CD4-positive, alpha-beta T cell (primary cell): Measurements from ENCODE around the gene MEPE. TPM values are rescaled to one million over a fixed set of nuclear protein-coding genes. Genes with fewer than 3 reads are reported as not detected.

Source experiments
- ATAC-seq: fragments of 200-7000 bp; cut with Tn5 transposase; one replicate; pipeline ENCODE4 v1.10.0; 2022; ENCODE audit warnings: mild to moderate bottlenecking; ENCODE audit not compliant: poor library complexity
- CTCF ChIA-PET: fragments of 350-600 bp; sonication (Branson Sonifier 250); formaldehyde crosslinking; loops from one replicate; lab custom pipeline; 2021; ENCODE audit warnings: antibody characterized with exemption, inconsistent platforms; lab: Charles Lee
- POLR2A ChIA-PET: fragments of 350-600 bp; sonication (Branson Sonifier 250); formaldehyde crosslinking; loops from one replicate; lab custom pipeline; 2021; ENCODE audit warnings: antibody characterized with exemption, inconsistent platforms; lab: Charles Lee
- DNase-seq, 14 experiments: peaks; one replicate each; pipeline ENCODE4 v3.0.0-alpha.2; 2013 to 2020; ENCODE audit warnings: mixed read lengths in 2 of 14
- H3K27ac ChIP-seq, 2 donors: one replicate each; pipeline versions ENCODE4 v1.5.1 to v1.7.0; 2013; ENCODE audit warnings: low read length in 2 of 2, low read depth in 1 of 2, mild to moderate bottlenecking in 1 of 2
- H3K27me3 ChIP-seq, 2 experiments: 1 replicate in 1 of 2; 2 replicates in 1 of 2; pipeline versions ENCODE4 v1.6.1 to v1.7.0; 2013; ENCODE audit warnings: low read length in 2 of 2, control low read depth in 1 of 2, mild to moderate bottlenecking in 1 of 2, moderate library complexity in 1 of 2; ENCODE audit not compliant: insufficient read depth in 2 of 2, control insufficient read depth in 1 of 2
- H3K36me3 ChIP-seq: one replicate; pipeline ENCODE4 v1.6.1; 2013; ENCODE audit warnings: low read length, control low read depth; ENCODE audit not compliant: insufficient read depth
- H3K4me1 ChIP-seq: one replicate; pipeline ENCODE4 v1.6.1; 2013; ENCODE audit warnings: low read length, control low read depth; ENCODE audit not compliant: insufficient read depth
- H3K4me3 ChIP-seq: one replicate; pipeline ENCODE4 v1.5.1; 2013; ENCODE audit warnings: mild to moderate bottlenecking, low read length, moderate library complexity
- H3K9me3 ChIP-seq, 2 experiments: 1 replicate in 1 of 2; 2 replicates in 1 of 2; pipeline versions ENCODE4 v1.6.1 to v1.7.0; 2013; ENCODE audit warnings: low read length in 2 of 2, mild to moderate bottlenecking in 2 of 2, control low read depth in 1 of 2, moderate library complexity in 1 of 2; ENCODE audit not compliant: control insufficient read depth in 1 of 2, insufficient read depth in 1 of 2
- H3K27ac Mint-ChIP-seq: one replicate; pipeline ENCODE4 v1.8.0; 2020; ENCODE audit warnings: mixed read lengths
- H3K27me3 Mint-ChIP-seq: one replicate; pipeline ENCODE4 v1.8.0; 2021; ENCODE audit warnings: mixed read lengths
- H3K36me3 Mint-ChIP-seq: one replicate; pipeline ENCODE4 v1.8.0; 2021; ENCODE audit warnings: low read depth, mixed read lengths
- H3K4me1 Mint-ChIP-seq: one replicate; pipeline ENCODE4 v1.8.0; 2021; ENCODE audit warnings: low read depth, mixed read lengths
- H3K4me3 Mint-ChIP-seq: one replicate; pipeline ENCODE4 v1.8.0; 2020; ENCODE audit warnings: mild to moderate bottlenecking, mixed read lengths
- H3K9me3 Mint-ChIP-seq: one replicate; pipeline ENCODE4 v1.8.0; 2020; ENCODE audit warnings: mixed read lengths
- intact Hi-C, 2 experiments: fragments of 100-400 bp; cut with DNase I in 1 of 2; cut with micrococcal nuclease in 1 of 2; formaldehyde crosslinking; loops; one replicate each; pipeline versions ENCODE4 v1.15.1 to v1.9.0; 2023 to 2025; cut with DNase I, micrococcal nuclease
- total RNA-seq, 174 experiments: library from RNA in 2 of 174; stranded (reverse) in 2 of 174; gene quantifications; one replicate each; pipeline ENCODE4 v1.2.3 and lab custom pipeline; 2021 to 2026
- TF ChIP-seq, protein P1 (sequence below): fragments of 200-600 bp; IDR thresholded peaks from one replicate; pipeline ENCODE4 v1.8.0; 2022; ENCODE audit warnings: antibody characterized with exemption, mild to moderate bottlenecking

MEPE gene
- total RNA-seq, 2 experiments from 2014 or later: not detected

DNA sequence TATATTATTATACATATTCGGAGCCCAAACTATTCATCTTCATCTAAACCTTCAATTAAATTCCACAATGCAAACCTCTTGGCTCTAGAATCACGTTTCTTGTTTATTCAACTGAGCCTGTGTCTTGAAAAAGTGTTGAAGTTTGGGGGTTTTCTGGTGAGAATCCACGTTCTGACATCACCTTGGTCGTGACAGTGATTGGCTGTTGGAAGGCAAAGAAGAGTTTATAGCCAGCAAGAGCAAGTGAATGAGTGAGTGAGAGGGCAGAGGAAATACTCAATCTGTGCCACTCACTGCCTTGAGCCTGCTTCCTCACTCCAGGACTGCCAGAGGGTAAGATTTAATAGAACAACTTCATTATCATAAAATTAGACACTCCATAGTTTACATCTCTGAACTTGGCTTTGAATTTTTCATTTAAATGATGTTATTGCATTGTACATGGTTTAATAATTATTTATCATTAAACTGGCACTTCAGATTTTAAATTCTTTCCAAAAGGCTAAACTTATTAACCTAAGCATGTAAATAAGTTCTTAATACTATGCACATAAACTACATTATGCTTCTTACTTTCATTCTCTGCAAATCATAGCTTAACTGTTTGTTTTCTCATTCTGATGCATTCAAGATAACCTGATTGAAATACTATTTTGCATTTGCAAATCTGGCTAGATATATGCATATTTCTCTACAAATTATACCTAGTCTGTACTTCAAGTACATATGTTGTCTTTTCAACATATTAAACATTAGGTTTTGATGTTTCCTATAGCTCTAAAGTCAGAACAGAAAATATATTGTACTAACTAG is 33.3 kb upstream of the MEPE start, which contains the start of gene IBSP:
Gene IBSP (plus strand): TSS at position 254 of the 813 bp plus-strand sequence. CDS start 2,808 bp downstream, outside the sequence.
- no peak for DNase-seq
- intact Hi-C loops: no loop called here
- Histone ChIP-seq H3K4me1 (no peaks in the 10 kb centered on the region), H3K4me3 (no peak within 1 kb of the TSS), H3K36me3 (no peaks in the 10 kb centered on the region), H3K27ac (no peak within 1 kb of the TSS), H3K9me3 (no peaks in the 10 kb centered on the region), H3K27me3 (no peaks in the 10 kb centered on the region)
- CTCF ChIA-PET: no interaction called here
- ATAC-seq: no peak
- POLR2A ChIA-PET: no interaction called here
- H3K4me1 Mint-ChIP-seq: no peaks in the 10 kb centered on the region
- no peaks in the 10 kb centered on the region for H3K9me3 Mint-ChIP-seq
- H3K4me3 Mint-ChIP-seq: no peak within 1 kb of the TSS
- H3K27ac Mint-ChIP-seq: no peak within 1 kb of the TSS
- TF ChIP-seq, protein P1, sequence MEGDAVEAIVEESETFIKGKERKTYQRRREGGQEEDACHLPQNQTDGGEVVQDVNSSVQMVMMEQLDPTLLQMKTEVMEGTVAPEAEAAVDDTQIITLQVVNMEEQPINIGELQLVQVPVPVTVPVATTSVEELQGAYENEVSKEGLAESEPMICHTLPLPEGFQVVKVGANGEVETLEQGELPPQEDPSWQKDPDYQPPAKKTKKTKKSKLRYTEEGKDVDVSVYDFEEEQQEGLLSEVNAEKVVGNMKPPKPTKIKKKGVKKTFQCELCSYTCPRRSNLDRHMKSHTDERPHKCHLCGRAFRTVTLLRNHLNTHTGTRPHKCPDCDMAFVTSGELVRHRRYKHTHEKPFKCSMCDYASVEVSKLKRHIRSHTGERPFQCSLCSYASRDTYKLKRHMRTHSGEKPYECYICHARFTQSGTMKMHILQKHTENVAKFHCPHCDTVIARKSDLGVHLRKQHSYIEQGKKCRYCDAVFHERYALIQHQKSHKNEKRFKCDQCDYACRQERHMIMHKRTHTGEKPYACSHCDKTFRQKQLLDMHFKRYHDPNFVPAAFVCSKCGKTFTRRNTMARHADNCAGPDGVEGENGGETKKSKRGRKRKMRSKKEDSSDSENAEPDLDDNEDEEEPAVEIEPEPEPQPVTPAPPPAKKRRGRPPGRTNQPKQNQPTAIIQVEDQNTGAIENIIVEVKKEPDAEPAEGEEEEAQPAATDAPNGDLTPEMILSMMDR: no peak
- peaks cover 1% of the 10 kb centered on the region for H3K27me3 Mint-ChIP-seq
- no peaks in the 10 kb centered on the region for H3K36me3 Mint-ChIP-seq

DNA sequence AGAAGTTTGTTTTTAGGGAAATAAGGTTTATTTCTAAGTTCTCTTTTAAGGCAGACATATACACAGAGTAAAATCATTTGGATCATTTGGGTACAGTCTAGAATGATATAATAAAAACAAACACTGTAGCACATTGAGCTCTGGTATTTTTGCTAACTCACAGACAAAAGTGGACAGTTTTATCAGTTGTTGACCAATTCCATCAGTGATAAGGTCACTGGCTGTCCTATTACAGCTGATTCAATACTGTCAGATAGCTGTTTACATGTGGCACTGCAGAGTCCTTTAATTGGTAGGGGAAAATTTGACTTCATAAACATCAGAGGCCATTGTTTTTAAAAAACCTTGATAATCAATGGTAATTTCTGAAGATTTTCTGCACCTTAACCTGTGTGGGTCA is 29.9 kb upstream of the MEPE start:
- no peaks in the 10 kb centered on the region for H3K27me3 ChIP-seq
- CTCF ChIA-PET: no interaction called here
- DNase-seq (no peak), ATAC-seq (no peak)
- H3K36me3 ChIP-seq: no peaks in the 10 kb centered on the region
- Mint-ChIP-seq H3K9me3 (no peaks in the 10 kb centered on the region), H3K4me3 (no peak overlapping the region), H3K36me3 (no peaks in the 10 kb centered on the region), H3K27me3 (no peaks in the 10 kb centered on the region), H3K4me1 (no peaks in the 10 kb centered on the region), H3K27ac (no peak overlapping the region)
- intact Hi-C loops: no loop called here
- POLR2A ChIA-PET: no interaction called here
- TF ChIP-seq, protein P1: no peak
- no peak overlapping the region for H3K4me3 ChIP-seq
- no peaks in the 10 kb centered on the region for H3K4me1 ChIP-seq
- no peaks in the 10 kb centered on the region for H3K9me3 ChIP-seq
- H3K27ac ChIP-seq: no peak overlapping the region

DNA sequence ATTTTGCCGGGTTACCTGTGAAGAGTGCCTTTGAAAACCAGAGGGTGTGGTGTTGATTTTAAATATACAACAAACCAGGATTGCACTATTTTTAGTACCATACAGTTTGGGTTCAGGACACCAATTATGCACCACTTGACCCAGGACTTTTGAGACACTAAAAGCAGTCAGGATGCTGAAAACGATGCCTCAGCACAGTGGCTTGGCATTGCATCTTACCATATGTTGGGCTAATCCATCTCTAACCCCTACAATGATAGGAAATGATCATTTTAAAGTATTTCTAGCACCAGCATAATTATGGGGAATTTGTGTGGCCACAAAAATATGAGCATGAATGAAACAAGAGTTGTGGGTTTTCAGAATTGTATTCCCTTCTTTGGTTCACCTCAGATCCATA is 29.3 kb upstream of the MEPE start:
- H3K27me3 ChIP-seq: no peaks in the 10 kb centered on the region
- Mint-ChIP-seq H3K4me3 (no peak overlapping the region), H3K4me1 (no peaks in the 10 kb centered on the region), H3K27me3 (no peaks in the 10 kb centered on the region), H3K36me3 (no peaks in the 10 kb centered on the region), H3K9me3 (no peaks in the 10 kb centered on the region), H3K27ac (no peak overlapping the region)
- ATAC-seq (no peak), DNase-seq (no peak)
- no peak overlapping the region for H3K4me3 ChIP-seq
- H3K36me3 ChIP-seq: no peaks in the 10 kb centered on the region
- no peaks in the 10 kb centered on the region for H3K9me3 ChIP-seq
- ChIA-PET POLR2A (no interaction called here), CTCF (no interaction called here)
- H3K27ac ChIP-seq: no peak overlapping the region
- TF ChIP-seq, protein P1: no peak
- intact Hi-C loops: no loop called here
- H3K4me1 ChIP-seq: no peaks in the 10 kb centered on the region
